ENCODE measurements around the gene TBC1D9. TPM values are rescaled to one million over a fixed set of nuclear protein-coding genes. Genes with fewer than 3 reads are reported as not detected.

TBC1D9 gene
- total and polyA plus RNA-seq, 8 donors: 4.9 to 38.2 (median 12.2) TPM

- H3K9me3 ChIP-seq: no peaks in the 10 kb centered on the region
- no peaks in the 10 kb centered on the region for H3K27me3 ChIP-seq
- H3K4me3 ChIP-seq: no peak overlapping the region
- peaks cover 0 to 53% (median 42%) of the 10 kb centered on the region in 4 donors for H3K36me3 ChIP-seq
- H3K4me1 ChIP-seq: no peaks in the 10 kb centered on the region
- H3K27ac ChIP-seq: no peak overlapping the region
- no peak for TF ChIP-seq POLR2A (IDR thresholded peaks at IDR 0.05)
- TF ChIP-seq EP300 (IDR thresholded peaks at IDR 0.05): no peak
- no peak for TF ChIP-seq CTCF (IDR thresholded peaks at IDR 0.05)
- no peak for TF ChIP-seq POLR2AphosphoS5 (IDR thresholded peaks at IDR 0.05)
- DNase-seq: no peak
- WGBS, 5 donors: 85 to 95% (median 91%) methylated on average over 3 of the region's 3 CpGs
- intact Hi-C loops (cut with DNase I; ENCODE audit: low total_unique reads): no loop called here
Observed at GRCh38 chr4:140681201-140681600, 75.0 kb downstream of the TBC1D9 start.

GRCh38 chr4:140680686-140681085 lies 75.5 kb downstream of the TBC1D9 start:
- DNase-seq: no peak
- intact Hi-C loops (cut with DNase I; ENCODE audit: low total_unique reads): no loop called here
- H3K27ac ChIP-seq: no peak overlapping the region
- TF ChIP-seq POLR2AphosphoS5 (IDR thresholded peaks at IDR 0.05) (no peak), EP300 (IDR thresholded peaks at IDR 0.05) (no peak), CTCF (IDR thresholded peaks at IDR 0.05) (no peak), POLR2A (IDR thresholded peaks at IDR 0.05) (no peak)
- H3K4me3 ChIP-seq: no peak overlapping the region
- no peaks in the 10 kb centered on the region for H3K27me3 ChIP-seq
- 96 to 100% (median 98%) methylated on average over 1 of the region's 1 CpG for WGBS, 5 donors
- no peaks in the 10 kb centered on the region for H3K9me3 ChIP-seq
- no peaks in the 10 kb centered on the region for H3K4me1 ChIP-seq
- H3K36me3 ChIP-seq: peaks cover 0 to 58% (median 45%) of the 10 kb centered on the region in 4 donors

DNA sequence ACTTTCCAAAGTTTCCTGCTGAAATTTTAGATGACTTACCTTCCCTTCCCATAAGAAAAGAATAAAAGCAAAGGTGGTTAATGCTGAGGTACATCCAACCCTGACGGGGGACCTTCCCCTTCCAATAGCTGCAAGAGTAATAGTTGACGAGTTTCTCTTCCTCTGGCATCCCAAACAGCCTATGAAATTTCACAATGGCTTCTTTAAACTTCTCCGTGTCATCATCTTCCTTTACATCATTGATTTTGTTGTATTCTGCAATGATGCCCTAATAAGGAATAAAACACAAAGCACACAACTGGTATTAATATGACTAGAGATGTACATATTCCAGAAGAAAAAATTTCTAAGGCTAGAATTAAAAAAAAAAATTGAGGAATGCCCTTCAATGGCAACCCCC lies 76.6 kb downstream of the TBC1D9 start:
- intact Hi-C loops (cut with DNase I; ENCODE audit: low total_unique reads): no loop called here
- no peaks in the 10 kb centered on the region for H3K9me3 ChIP-seq
- H3K4me1 ChIP-seq: no peaks in the 10 kb centered on the region
- no peak for DNase-seq
- no peak overlapping the region for H3K4me3 ChIP-seq
- H3K36me3 ChIP-seq: peaks cover 0 to 50% (median 38%) of the 10 kb centered on the region in 4 donors
- WGBS, 5 donors: 86 to 95% (median 93%) methylated on average over 3 of the region's 3 CpGs
- TF ChIP-seq EP300 (IDR thresholded peaks at IDR 0.05): no peak
- TF ChIP-seq CTCF (IDR thresholded peaks at IDR 0.05): no peak
- TF ChIP-seq POLR2AphosphoS5 (IDR thresholded peaks at IDR 0.05): no peak
- TF ChIP-seq POLR2A (IDR thresholded peaks at IDR 0.05): no peak
- no peaks in the 10 kb centered on the region for H3K27me3 ChIP-seq
- H3K27ac ChIP-seq: no peak overlapping the region

- DNase-seq: no peak
- no peaks in the 10 kb centered on the region for H3K27me3 ChIP-seq
- H3K27ac ChIP-seq: no peak overlapping the region
- WGBS, 5 donors: 79 to 95% (median 87%) methylated on average over 4 of the region's 4 CpGs
- TF ChIP-seq CTCF (IDR thresholded peaks at IDR 0.05) (no peak), POLR2A (IDR thresholded peaks at IDR 0.05) (no peak), POLR2AphosphoS5 (IDR thresholded peaks at IDR 0.05) (no peak)
- H3K4me1 ChIP-seq: peaks cover 0 to 6% (median 0%) of the 10 kb centered on the region in 4 donors
- H3K36me3 ChIP-seq: peaks cover 0 to 40% (median 37%) of the 10 kb centered on the region in 4 donors
- intact Hi-C loops (cut with DNase I; ENCODE audit: low total_unique reads): no loop called here
- H3K9me3 ChIP-seq: no peaks in the 10 kb centered on the region
- H3K4me3 ChIP-seq: no peak overlapping the region
Observed at GRCh38 chr4:140675599-140676231, 80.5 kb downstream of the TBC1D9 start.
